GM23248 (cell line): Measurements from ENCODE around the gene SNX19.

Experiments used
- EZH2 ChIP-seq: fragments of 200-600 bp; sonication (generic); IDR thresholded peaks from 2 replicates; pipeline ENCODE4 v1.6.1; 2018; ENCODE audit warnings: antibody characterized with exemption, mild to moderate bottlenecking; ENCODE audit not compliant: insufficient read depth, poor library complexity, severe bottlenecking
- EZH2phosphoT487 ChIP-seq: fragments of 200-600 bp; sonication (generic); IDR thresholded peaks from 2 replicates; pipeline ENCODE4 v1.6.1; 2018; ENCODE audit warnings: antibody characterized with exemption, moderate library complexity, mild to moderate bottlenecking, low read depth; ENCODE audit not compliant: insufficient read depth

DNA sequence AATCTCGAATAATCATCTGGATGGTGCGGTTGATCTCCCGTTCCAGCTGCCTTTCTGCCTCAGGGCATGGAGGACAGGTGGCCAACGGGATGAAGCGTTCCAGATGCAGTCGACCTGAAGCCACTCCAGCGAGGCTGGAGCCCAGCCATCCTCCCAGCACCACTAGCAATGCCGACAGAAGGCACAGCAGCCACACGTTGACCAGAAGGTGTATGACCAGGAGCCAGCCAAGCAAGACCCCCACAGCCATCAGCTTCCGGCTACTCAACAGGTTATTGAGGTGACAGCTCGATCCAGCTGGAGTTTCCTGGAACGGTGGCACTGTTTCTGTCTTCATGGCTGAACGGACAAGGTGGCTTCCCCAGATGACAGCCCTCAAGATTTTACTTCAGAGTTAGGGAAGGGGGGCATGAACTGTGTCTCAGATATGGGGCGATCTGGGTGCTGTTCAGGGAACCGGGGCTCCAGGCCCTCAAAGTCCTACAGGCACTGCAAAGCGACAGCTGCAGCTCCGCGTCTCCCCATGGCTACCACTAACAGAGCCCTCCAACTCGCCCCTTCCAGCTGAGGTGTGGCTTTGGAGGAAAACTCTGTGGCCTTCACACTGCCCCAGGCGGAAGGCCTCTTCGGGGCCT, 559 bp downstream of the SNX19 start:
- TF ChIP-seq EZH2phosphoT487 (no peak), EZH2 (no peak)
